ENCODE measurements around the gene TUNAR.

The TUNAR gene

DNA sequence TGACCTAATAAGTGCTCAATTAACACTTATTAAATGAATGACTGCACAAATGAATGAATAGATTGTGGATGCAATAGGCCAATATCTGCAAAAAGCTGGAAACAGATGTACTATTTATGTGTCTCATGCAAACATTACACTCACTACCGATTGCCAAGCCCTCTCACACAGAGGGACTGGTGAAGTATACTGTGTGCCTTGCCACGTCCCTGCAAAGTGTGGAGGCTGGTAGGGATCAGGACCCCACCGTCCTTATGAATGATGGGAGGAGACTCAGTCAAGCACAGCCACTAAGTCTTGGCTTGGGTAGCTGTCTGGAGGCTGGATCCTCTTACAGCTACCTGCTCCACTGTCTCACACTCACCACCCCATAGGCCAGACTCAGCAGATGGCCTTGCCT is 3.9 kb upstream of the TUNAR start:
- no peak for DNase-seq (ENCODE audit: low read depth)

DNA sequence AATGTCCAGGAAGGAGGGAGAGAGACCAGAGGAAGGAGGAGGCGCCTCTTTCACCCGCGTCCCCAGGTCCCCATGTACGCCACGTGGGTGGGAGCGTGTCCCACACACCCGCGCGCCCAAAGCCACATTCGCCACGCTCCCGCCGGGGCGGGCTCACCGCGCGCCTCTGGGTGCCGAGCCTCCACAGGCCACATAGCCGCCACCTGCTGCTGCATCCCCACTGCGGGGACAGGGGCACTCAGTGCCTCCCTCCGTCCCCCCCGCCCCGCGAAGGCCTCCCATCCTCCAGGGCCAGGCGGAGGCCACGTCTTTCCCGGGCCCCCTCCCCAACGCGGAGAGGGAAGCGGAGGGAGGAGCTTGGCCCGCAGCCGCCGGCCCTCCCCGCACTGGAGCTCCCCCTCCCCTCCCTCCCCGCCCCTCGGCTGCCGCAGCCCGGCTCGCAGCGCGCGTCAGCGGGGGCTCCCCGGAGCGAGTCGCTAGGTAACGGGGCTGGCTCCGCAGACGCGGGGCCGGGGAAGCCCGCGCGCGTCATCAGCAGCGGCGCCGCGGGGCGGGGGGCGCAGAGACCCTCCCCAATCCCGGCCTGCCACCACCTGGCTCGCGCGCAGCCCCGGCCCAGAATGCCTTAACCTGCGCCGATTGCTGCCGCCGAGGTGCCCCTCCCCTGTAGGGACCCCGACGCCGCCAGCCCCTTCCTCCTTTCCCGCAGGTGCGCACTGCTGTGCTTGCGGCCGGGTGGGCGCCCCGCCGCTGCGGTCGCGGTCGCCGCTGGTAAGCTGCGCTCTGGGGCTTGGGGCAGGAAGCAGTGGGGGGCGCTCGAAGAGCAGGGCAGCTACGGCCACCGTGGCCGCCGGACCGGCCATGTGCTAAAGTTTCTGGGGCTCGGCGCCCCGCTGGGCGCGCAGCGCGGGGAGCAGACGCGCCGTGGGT is 536 bp upstream of the TUNAR start:
- DNase-seq (ENCODE audit: low read depth) = no peak

DNA sequence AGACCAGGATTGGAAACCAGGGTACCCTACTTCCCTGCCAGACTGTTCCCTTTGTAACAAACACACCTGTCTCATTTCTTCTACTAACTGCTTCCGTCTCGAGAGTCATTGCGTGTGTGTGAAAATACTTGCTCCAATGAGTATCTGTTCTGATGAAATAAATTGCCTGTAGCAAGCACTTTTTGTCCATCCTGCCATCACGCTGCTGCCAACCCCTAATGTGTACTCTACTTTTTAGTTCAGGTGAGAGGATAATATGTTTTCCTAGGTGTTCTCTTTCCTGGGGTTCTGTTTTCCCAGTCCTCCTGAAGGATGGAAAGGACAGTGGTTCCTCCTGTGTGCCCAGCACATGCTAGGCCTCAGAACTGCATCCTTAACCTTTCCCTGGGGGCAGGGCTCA is 1.0 kb downstream of the TUNAR start:
- no peak for DNase-seq (ENCODE audit: low read depth)

DNA sequence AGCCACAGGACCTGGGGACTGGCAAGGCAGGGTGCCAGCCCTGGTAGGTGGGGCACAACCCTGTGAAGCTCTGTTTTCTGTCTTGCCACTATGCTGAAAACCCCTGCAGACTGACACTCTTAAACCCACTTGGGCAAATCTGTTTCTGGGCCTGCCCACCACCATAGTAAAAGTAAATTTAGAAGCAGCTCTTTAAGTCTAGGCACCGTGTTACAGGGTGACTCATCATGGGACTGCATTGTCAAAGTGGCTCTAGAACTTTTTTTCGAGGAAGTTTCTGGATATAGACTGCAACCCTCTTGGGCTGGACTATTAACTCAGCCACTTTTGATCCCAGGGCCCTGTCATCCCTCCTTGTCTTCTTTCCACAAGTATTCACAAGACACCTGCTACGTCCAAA is 7.7 kb downstream of the TUNAR start:
- no peak for DNase-seq (ENCODE audit: low read depth)

DNA sequence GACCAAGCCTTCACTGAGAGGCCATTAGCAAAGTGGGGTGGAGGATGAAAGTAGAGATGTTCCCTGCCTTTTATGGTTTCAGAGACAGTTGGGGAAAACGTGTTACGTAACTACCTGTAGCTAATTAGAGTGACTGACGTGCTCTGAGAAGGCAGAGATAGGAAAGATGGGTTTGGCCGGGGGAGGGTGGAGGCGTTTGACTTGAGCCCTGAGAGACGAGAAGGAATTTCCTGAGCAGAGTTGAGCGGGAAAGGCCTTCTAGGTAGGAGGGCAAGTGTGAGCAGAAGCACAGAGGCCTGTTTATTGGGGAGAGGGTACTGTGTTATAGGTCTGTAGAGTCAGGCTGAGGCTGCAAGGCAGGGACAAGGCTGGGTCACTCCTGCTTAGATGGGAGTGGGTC is 8.6 kb downstream of the TUNAR start:
- no peak for DNase-seq (ENCODE audit: low read depth)

DNA sequence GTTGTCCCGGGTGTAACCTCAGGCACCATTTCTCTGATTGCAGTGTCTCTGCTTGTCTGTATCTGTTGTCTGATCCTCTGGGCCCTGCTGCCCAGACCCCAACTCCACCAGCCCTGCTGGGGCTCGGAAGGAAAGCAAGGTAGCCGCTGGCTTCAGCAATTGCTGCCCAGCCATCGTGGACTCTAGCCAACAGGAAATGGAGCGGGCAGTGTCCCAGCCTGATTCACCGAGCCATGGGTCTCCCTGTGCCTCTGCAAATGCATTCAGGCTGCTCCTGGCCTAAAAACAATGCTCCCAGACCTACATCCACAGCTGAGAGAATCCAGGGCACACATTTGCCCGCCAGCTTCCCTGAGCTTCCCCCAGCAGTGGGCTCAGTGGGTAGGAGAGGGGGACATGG is 9.2 kb downstream of the TUNAR start:
- DNase-seq (ENCODE audit: low read depth) = no peak

DNA sequence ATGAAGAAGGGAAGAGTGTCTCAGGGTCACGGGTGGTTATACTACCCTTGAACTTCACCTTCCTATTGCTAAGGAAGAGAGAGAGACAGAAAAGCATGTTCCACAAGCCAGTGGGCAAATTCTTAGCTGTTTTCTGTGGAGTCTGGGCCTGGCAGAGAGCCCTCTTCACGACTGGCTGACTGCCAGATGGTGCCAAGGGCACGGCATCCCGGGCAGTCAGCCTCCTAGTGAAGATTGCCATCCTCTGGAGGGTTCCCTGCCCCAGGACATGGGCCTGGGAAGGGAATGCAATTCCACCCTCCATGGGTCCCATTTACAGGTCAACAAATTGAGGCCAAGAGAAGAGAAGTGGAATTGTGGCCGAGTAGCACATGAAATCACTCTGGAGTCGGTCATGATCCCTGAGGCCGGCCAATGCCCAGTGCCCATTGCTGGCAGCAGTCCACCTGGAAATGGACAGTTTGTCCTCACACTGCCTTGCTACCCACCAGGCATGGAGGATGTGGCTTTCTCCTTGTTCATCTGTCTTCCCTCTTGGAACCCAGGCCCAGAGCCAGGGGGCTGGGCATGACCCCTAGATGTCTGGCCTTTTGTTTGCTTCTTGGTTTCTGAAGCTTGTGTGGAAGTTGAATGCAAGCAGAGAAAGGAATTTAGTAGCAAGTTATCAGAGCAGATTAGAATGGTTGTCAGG is 9.9 kb downstream of the TUNAR start:
- no peak for DNase-seq (ENCODE audit: low read depth)

DNA sequence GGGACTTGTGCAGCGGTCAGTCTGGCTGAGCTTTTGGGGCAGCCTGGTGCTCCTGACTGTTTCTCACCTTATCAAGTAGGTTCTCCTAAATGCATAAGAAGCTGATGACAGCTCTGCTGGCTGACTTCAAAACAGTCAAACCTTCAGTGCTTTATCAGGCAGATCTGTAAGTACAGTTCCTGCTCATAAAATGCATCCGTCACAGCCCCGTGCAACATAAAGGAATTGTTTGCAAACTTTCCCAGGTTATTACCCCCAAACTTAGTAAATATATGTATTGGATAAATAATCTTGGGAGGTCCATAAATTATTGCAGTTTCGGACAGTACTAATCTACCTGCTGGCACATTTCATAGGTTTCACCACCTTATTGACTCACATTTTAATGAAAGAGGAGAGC is 10.7 kb downstream of the TUNAR start:
- no peak for DNase-seq (ENCODE audit: low read depth)

DNA sequence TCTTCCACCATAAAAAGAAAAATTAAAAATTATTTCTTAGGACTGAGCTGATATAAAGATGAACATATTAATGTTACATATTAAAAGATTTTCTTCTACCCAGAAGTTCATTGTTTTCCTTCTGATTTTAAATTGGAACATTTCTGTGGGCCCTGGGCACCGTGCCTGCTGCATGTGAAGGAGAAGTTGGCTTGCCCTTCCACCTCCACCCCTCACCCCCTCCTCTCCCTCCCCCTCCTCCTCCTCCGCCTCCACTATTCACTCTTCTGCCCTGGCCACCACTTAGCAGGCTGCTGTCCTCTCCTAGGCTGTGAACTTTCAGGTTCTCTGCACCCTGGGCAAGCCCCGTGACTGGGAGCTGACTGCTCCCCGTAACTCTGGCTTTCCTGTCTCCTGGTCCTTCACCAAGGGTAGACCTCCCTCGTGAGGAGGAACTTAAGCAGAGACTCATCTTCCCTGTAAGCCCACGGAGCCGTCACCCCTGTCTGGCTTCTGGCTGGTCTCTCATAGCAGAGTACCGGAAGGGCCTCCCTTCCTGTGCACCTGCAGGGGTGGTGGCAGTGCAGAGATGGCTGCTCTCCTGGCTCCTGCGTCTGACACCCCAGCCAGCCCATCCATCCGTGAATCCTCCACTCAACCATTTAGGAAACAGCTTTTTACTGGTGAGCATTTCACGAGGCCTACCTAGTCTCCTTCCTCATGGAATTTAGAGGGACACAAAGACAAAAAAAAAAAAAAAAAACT is 12.8 kb downstream of the TUNAR start:
- no peak for DNase-seq (ENCODE audit: low read depth)

DNA sequence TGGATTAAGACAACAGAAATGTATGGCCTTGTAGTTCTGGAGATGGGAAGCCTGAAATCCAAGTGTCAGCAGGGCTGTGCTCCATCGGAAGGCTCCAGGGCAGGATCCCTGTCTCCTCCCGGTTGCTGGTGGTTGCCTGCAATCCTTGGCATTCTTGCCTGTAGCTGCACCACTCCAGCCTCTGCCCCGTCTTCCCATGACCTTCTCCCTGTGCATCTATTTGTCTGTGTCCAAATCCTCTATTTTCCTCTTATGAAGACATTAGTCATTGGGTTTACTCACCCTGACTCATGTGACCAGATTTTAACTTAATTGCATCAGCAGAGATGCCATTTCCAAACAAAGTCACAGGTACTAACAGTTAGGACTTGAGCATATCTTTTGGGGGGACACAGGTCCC is 15.1 kb downstream of the TUNAR start:
- no peak for DNase-seq (ENCODE audit: low read depth)

DNA sequence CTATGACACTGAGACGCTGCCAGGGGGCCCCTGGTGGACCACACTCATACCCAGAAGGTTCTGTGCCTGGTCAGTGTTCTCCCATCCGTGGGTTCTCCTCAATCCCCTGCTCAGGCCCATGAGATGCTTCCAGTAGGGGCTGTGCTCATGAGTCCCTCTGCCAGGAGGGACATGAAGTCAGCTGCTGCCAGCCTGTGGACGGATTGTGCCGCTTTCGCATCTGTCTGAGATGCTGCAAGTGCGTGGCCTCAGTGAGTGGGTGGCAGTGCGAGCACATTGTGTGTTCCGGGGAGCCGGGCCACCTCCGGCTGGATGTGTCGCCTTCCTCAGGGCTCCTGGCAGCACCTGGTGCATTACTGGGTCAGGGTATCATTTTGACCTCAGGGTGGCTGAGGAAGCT is 15.5 kb downstream of the TUNAR start:
- no peak for DNase-seq (ENCODE audit: low read depth)

DNA sequence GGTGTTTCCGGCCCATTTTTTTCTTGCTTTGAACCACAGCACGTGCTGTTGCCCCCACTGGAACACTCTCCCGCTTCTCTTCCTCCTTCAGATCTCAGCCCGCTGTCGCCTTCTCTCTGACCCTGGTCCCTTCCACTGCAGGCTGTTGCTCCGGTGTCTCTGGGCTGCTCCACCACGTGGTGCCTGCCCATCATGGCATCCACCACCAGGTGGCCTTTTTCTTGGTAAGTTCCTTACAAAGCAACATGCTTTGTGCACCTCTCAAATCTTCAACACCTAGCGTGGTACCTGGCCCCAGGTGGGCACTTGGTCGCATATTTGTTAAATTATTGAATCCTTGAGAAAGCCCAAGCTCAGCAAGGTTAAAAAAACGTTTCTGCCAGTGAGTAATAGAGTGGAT is 19.1 kb downstream of the TUNAR start:
- peak; percentile 10 for DNase-seq (ENCODE audit: low read depth)

DNA sequence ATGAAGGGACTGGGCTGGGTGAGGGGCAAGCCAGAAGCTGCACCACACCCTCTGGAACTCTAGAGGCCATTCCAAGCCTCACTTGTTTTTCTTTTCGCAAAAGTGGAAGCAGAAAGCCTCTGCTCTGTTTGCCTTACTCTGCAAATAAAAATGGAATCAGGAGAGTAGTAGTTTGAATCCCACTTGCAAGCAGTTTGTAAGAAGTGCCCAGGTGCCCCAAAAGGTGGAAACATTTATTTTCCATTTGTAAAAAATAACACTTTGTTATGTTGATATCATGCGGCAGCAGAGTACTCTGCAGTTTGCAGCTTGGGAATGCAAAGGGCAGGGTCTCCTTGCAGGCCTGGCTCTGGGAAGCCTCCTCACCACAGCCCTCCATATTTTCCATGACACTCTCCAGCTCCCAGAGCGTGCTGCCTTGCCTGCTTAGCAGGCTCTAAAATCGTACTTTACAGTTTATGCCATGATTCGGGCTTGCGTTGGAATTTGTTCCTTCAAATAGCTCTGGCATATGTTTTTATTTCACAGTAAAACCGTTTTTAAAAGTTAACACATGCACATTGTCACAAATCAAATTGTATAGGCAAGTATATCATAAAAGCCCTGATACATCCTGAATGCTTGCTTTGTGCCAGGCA is 20.0 kb downstream of the TUNAR start:
- no peak for DNase-seq (ENCODE audit: low read depth)

DNA sequence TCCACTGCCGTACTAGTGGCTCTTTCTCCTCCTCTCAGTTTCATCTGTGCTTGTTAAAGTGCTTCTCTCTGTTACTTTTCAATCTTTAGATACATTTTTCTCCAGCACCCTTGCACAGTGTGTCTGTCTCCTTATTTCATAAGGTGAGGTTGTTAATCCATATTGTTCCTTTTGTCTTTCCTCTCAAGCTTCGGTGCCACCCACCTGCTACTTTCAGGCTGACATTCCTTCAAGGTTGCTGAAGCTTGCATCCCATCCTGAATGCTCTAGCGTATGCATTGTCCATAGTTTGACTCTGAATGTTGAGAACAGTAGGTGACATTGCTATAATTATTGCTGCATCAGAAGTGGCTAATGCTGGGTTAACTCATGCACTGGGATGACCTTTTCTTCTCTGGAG is 20.6 kb downstream of the TUNAR start:
- DNase-seq (ENCODE audit: low read depth) = no peak

DNA sequence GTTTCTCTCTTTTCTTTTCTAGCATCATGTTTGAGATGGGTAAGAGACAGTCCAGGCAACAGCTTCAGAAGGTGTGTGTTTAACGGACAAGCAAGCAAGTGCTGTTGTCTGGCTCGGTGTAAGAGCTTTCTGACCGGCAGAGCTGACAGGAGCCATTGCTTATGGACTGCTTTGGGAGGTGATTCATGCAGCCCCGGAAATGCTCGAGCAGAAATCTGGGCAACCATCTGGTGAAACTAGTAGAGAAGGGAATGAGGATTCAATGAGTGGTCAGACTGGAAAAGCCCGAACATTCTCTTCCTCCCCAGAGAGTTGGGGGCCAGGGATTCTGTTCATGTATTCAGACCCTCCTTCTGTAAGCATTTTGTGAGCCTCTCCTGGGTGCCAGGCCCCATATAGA is 24.4 kb downstream of the TUNAR start:
- no peak for DNase-seq (ENCODE audit: low read depth)

DNA sequence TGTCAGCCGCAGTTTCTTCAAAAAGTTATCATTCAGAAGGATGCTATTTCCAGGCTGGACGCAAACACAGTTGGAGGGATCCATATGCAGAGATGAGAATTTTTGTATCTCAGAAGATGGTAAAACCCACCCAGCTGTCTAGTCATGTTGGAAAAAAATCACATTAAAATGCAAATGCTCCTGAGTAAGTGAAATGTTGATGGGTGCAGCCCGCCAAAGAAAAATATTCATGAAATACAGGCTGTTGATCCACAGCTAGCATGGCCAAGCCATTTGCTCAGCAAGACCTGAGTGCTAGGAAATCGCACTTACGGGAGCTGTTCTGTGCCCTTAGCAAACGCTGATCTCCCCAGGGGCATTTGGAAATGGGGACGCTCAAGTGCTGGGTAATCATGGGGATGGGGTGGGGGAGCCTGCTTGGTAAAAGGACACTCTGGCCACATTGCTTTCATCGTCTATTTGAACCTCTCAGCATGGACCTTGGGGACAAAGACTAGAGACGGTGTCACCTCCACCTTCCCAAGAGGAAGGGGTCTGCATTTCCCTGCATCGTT is 25.7 kb downstream of the TUNAR start:
- DNase-seq (ENCODE audit: low read depth) = no peak

DNA sequence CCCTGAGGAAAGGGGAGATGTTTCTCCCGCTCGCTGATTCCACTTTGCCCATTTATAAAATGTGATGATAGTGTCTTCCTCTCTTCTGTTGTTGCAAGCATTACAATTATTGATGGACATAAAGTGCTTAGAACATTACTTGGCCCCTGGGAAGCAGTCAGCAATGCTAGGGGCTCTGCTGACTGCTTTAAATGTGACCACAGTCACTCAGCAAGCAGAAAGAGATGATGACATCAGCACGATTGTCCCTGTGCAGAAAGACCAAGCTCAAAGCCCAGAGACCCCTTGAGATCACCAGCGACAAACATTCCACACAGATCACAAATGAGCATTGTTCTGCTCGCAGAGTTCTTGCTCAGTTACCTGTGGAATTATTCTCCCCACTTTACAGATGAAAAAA is 26.5 kb downstream of the TUNAR start:
- DNase-seq (ENCODE audit: low read depth) = no peak

DNA sequence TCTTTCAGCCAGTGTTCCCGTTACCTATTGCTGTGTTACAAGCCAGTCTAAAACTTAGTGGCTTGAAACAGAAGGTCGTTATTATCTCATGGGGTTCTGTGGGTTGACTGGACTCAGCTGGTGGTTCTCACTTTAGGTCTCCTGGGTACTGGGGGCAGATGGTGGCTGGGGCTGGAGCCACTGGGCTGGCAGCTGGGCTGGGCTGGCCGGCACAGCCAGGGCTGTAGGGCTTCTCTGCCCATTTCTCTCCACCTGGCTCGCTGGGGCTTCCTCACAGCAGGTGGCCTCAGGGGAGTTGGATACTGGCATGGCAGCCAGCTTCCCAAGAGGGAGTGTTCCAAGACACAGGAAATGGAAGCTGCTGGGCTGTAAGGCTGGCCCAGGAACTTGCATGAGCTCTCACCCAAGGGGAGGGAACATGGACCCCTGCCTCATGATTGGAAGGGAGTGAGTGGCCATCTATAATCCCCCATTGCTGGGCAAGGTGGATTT is 27.0 kb downstream of the TUNAR start:
- DNase-seq (ENCODE audit: low read depth) = no peak

DNA sequence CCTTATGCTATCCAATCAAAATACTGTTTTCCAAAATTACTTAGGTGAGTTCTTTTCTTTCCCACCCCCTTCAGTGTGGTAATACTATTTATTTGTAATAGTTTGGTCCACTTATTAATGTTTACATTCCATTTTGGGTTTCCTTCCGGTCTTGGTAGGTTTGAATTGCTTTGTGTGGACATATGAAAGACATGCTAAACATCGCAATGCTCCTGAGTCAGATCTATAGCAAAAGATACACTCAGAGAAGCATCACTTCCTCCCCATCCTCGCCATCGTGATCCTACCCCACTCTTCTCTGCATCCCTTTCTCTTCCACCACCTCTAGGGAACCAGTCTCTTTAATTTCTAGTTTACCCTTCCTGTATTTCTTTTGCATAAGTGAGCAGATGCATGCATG is 30.0 kb downstream of the TUNAR start:
- no peak for DNase-seq (ENCODE audit: low read depth)

DNA sequence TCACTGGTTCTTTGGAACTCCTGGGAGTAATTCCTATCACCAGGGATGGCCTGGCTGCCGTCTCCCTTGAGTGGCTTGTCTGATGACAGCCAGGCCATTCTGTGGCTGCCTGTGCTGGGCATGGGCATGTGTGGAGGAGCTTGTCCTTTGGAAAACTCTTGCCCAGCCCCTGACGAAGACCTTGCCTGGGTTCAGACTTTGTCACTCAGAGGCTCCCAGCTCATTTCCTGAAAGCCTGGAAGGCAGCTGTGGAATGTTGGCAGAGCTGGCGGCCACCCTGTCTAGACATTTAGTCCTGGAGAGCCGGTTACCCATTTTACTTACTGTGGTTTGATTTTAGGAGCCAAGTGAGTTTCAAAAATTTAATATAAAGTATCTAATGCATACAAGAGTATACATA is 34.0 kb downstream of the TUNAR start:
- DNase-seq (ENCODE audit: low read depth) = no peak

DNA sequence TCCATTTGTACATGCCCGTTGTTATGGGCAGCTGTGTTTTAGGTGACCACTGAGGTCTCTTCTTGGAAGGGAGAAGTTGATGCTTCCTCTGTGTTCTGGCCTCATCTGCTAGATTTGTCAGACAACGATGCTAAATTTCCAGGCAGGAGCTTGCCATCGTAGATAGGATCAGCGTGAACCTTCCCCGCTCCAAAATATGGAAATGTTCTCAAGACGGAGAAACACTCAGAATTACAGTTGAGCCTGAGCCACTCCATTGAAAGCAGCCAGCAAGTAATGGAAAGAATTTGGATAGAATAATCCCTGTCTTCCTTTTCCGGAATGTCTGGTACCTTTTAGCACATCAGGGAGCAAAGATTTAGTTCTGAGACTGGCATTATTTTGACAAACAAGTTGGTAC is 34.8 kb downstream of the TUNAR start:
- no peak for DNase-seq (ENCODE audit: low read depth)

DNA sequence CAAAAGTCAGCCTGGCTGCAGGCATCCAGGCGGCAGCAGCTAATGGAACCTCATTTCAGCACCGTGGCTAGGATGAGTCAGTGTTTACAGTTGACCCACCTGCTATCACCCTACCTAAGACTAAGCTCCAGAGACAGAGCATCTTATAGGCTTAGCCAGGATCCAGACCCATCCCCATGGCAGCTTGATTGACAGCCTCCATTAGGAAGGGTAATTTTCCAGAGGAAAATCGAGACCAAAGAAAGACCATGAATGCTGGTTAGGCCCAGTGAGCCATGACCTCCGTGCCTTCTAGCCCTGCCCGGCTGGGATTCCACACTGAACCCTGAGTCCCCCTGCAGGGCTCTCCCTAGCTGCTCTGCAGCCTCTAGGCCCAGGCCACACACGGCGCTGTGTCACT is 38.7 kb downstream of the TUNAR start:
- DNase-seq (ENCODE audit: low read depth) = no peak
